Nephron progenitor cell (in vitro differentiated cells): Measurements from ENCODE around the gene FPR1.

ENCODE experiments used
- DNase-seq: peaks from one replicate; pipeline ENCODE4 v3.0.0; 2021
- H3K27ac Mint-ChIP-seq: 2 replicates; pipeline ENCODE4 v1.8.0; 2021; ENCODE audit warnings: mild to moderate bottlenecking, moderate library complexity, mixed read lengths
- H3K27me3 Mint-ChIP-seq: 2 replicates; pipeline ENCODE4 v1.8.0; 2021; ENCODE audit warnings: mild to moderate bottlenecking, low read depth, mixed read lengths; ENCODE audit not compliant: poor library complexity
- H3K36me3 Mint-ChIP-seq: 2 replicates; pipeline ENCODE4 v1.8.0; 2021; ENCODE audit warnings: low read depth, mixed read lengths
- H3K4me1 Mint-ChIP-seq: 2 replicates; pipeline ENCODE4 v1.8.0; 2021; ENCODE audit warnings: mixed read lengths
- H3K4me3 Mint-ChIP-seq: 2 replicates; pipeline ENCODE4 v1.8.0; 2021; ENCODE audit warnings: mild to moderate bottlenecking, moderate library complexity, mixed read lengths
- H3K9me3 Mint-ChIP-seq: 2 replicates; pipeline ENCODE4 v1.8.0; 2021; ENCODE audit warnings: mild to moderate bottlenecking, moderate library complexity, mixed read lengths
- TF ChIP-seq, protein P1 (sequence below): fragments of 200-600 bp; sonication (generic); IDR thresholded peaks from 2 replicates; pipeline ENCODE4 v1.5.0; 2021; ENCODE audit warnings: antibody characterized with exemption

FPR1 gene

GRCh38 chr19:51704626-51705025, 47.1 kb downstream of the FPR1 start:
- TF ChIP-seq, protein P1, sequence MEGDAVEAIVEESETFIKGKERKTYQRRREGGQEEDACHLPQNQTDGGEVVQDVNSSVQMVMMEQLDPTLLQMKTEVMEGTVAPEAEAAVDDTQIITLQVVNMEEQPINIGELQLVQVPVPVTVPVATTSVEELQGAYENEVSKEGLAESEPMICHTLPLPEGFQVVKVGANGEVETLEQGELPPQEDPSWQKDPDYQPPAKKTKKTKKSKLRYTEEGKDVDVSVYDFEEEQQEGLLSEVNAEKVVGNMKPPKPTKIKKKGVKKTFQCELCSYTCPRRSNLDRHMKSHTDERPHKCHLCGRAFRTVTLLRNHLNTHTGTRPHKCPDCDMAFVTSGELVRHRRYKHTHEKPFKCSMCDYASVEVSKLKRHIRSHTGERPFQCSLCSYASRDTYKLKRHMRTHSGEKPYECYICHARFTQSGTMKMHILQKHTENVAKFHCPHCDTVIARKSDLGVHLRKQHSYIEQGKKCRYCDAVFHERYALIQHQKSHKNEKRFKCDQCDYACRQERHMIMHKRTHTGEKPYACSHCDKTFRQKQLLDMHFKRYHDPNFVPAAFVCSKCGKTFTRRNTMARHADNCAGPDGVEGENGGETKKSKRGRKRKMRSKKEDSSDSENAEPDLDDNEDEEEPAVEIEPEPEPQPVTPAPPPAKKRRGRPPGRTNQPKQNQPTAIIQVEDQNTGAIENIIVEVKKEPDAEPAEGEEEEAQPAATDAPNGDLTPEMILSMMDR: no peak
- peak overlapping the region; percentile 84 for H3K4me3 Mint-ChIP-seq
- H3K4me1 Mint-ChIP-seq: peaks cover 70% of the 10 kb centered on the region
- DNase-seq: no peak
- peaks cover 20% of the 10 kb centered on the region for H3K27me3 Mint-ChIP-seq
- H3K27ac Mint-ChIP-seq: peak overlapping the region; percentile 54
- H3K36me3 Mint-ChIP-seq: peaks cover 67% of the 10 kb centered on the region
- no peaks in the 10 kb centered on the region for H3K9me3 Mint-ChIP-seq

DNA sequence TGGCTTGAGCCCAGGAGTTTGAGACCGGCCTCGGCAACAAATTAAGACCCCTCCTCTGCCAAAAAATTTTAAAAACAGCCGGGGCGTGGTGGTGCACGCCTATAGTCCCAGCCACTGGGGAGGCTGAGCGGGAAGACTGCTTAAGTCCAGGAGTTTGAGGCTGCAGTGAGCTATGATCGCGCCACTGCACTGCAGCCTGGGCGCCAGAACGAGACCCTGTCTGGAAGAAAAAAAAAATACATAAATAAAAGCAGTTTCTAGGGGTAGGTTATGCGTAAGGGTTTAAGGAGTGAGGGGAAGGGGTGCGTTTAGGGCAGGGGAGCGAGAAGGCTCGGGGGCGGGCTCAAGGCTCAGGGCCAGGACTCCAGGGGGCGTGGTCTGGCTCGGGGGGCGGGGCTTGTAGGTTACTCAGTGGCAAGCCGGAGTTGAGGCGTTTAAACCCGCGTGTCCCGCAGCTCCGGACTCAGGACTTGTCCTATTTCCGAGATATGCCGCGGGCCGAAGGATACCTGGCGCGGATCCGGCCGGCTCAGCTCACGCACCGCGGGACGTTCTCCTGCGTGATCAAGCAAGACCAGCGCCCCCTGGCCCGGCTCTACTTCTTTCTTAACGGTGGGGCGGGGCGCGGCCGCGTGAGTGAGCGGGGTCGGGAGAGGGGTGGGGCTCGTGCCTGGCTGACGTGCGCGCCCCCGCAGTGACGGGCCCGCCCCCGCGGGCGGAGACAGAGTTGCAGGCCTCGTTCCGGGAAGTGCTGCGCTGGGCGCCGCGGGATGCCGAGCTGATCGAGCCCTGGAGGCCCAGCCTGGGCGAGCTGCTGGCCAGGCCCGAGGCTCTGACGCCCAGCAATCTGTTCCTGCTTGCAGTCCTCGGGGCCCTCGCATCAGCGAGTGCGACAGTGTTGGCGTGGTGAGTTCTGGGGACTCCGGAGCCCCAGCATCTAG, 47.8 kb downstream of the FPR1 start:
- TF ChIP-seq, protein P1: no peak
- peaks cover 72% of the 10 kb centered on the region for H3K4me1 Mint-ChIP-seq

DNA sequence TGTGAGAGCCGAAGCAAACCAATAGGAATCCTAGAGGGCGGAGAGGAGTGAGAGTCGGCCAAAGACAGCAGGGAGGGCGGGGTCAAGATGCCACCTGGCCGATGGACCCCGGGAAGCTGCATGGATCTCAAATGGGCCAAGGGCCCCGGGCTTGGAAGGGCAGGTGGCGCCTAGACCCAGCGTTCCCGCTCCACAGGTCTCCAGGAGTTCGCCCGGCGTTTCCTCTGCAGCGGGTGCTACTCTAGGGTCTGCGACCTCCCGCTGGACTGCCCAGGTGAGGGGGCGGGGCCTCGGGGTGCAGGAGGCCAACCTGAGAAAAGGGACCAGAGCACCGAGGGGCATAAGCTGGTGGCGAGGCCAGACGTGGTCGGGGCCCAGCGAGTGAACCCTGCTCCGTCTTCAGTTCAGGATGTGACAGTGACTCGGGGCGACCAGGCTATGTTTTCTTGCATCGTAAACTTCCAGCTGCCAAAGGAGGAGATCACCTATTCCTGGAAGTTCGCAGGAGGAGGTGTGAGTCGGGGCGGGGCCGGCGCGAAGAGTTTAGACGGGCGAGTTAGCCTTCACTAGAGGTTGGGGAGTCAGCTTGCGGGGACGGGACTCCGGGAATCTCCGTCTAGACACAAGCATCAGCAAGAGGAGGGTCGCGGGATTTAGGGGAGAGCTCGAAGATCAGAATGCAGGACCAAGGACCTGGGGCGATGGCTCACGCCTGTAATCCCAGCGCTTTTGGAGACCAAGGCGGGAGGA, 48.7 kb downstream of the FPR1 start:
- Mint-ChIP-seq H3K27ac (peak overlapping the region; percentile 71), H3K9me3 (no peaks in the 10 kb centered on the region), H3K27me3 (peaks cover 19% of the 10 kb centered on the region), H3K4me1 (peaks cover 68% of the 10 kb centered on the region), H3K36me3 (peaks cover 79% of the 10 kb centered on the region), H3K4me3 (peak overlapping the region; percentile 84)
- TF ChIP-seq, protein P1: no peak
- DNase-seq: peak; percentile 29

More for the DNA sequence above, 47.8 kb downstream of the FPR1 start:
- Mint-ChIP-seq H3K36me3 (peaks cover 75% of the 10 kb centered on the region), H3K9me3 (no peaks in the 10 kb centered on the region), H3K27ac (peak overlapping the region; percentile 71), H3K27me3 (peaks cover 16% of the 10 kb centered on the region), H3K4me3 (peak overlapping the region; percentile 84)
- peak; percentile 95 for DNase-seq

DNA sequence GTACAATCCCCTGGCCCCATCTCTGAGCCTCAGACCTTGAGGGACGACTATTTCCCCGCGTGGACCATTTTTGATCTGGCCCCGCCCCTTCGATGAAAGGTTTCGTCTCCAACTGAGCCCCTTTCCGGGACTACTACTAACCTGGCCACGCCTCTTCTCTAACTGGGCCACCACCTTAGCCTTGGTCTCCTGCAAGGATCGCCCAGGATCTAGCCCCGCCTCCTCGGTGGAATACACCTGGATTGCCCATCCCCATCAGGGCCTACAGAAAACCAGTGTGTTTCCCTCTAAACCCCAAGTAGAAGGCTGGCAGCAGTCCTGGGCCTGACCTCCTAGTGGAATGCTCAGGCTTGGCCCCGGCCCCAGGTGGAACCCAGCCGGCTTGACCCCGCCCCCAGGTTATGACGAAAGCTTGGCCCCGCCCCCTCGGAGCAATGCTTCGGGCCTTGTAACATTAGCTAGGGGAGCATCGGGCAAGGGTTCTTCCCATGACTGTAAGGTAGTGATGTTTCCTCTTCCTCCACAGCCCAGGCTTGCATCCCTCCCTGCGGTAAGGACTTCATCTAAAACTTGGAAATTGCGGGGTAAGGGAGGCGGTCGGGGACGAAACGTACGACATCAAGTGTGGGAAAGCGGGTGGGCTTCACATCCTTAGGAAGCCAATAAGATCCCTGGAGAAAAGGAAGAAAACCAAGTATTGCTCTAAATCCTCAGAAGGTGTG, 49.4 kb downstream of the FPR1 start:
- peak; percentile 83 for DNase-seq
- H3K4me3 Mint-ChIP-seq: peak overlapping the region; percentile 84
- H3K9me3 Mint-ChIP-seq: no peaks in the 10 kb centered on the region
- TF ChIP-seq, protein P1: no peak
- peak overlapping the region; percentile 95 for H3K27ac Mint-ChIP-seq
- H3K4me1 Mint-ChIP-seq: peaks cover 63% of the 10 kb centered on the region
- peaks cover 82% of the 10 kb centered on the region for H3K36me3 Mint-ChIP-seq
- H3K27me3 Mint-ChIP-seq: peaks cover 19% of the 10 kb centered on the region

DNA sequence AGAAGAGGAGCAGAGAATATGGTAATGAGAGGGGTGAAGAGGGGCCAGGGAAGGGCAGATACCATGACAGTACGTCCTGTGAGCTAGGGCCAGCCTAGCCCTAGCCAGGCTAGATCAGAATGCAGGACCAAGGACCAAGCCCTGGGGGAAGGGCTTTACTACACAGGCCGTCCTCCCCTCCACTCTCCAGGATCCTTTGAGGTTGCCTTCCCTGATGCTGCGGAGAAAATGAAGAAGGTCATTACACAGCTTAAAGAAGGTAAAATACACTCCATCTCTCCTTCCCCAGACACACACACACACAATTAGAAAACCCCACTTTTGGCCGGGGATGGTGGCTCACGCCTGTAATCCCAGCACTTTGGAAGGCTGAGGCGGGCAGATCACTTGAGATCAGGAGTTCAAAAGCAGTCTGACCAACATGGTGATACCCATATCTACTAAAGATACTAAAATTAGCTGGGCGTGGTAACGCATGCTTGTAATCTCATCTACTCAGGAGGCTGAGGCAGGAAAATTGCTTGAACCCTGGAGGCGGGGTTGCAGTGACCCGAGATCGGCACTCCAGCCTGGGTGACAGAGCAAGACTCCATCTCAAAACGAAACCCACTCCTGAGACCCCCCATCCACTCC, 50.1 kb downstream of the FPR1 start:
- Mint-ChIP-seq H3K4me3 (no peak overlapping the region), H3K27ac (no peak overlapping the region), H3K36me3 (peaks cover 82% of the 10 kb centered on the region), H3K4me1 (peaks cover 59% of the 10 kb centered on the region), H3K27me3 (peaks cover 19% of the 10 kb centered on the region), H3K9me3 (no peaks in the 10 kb centered on the region)
- no peak for DNase-seq
- TF ChIP-seq, protein P1: no peak
